OCI-LY3 (cell line): ENCODE measurements around the gene KYNU.
A peak's percentile ranks its signal among the peaks of the same experiment; 100 is the strongest.

Experiments used
- H2AFZ ChIP-seq: fragments of 200-600, 300-600 bp; shearing (Covaris generic); 2 replicates; pipeline ENCODE4 v1.6.0; 2014; ENCODE audit warnings: antibody characterized with exemption, low read depth, low read length
- H3K27ac ChIP-seq: fragments of 200-600, 300-600 bp; sonication (generic); 2 replicates; pipeline ENCODE4 v1.5.1; 2014; ENCODE audit warnings: mild to moderate bottlenecking, low read length, moderate library complexity, mixed read lengths
- H3K27me3 ChIP-seq: fragments of 200-600, 300-600 bp; sonication (generic); 2 replicates; pipeline ENCODE4 v1.6.1; 2014; ENCODE audit warnings: low read depth, low read length, mixed read lengths
- H3K36me3 ChIP-seq: fragments of 200-600, 300-600 bp; sonication (generic); replicated peaks from 2 replicates; pipeline ENCODE3; 2014; ENCODE audit warnings: low read depth, low read length, mixed read lengths
- H3K4me1 ChIP-seq: fragments of 300-600, 200-600 bp; sonication (generic); 2 replicates; pipeline ENCODE4 v1.6.1; 2014; ENCODE audit warnings: low read length, mixed read lengths
- H3K4me2 ChIP-seq: fragments of 200-600, 300-600 bp; sonication (generic); 2 replicates; pipeline ENCODE4 v1.6.1; 2014; ENCODE audit warnings: low read length, mixed read lengths
- H3K4me3 ChIP-seq: fragments of 300-600, 200-600 bp; sonication (generic); 2 replicates; pipeline ENCODE4 v1.5.1; 2014; ENCODE audit warnings: antibody characterized with exemption, mild to moderate bottlenecking, low read length, moderate library complexity
- H3K79me2 ChIP-seq: fragments of 300-600, 200-600 bp; shearing (Covaris generic); 2 replicates; pipeline ENCODE4 v1.6.1; 2014; ENCODE audit warnings: mild to moderate bottlenecking, low read length, mixed read lengths
- H3K9ac ChIP-seq: fragments of 300-600, 200-600 bp; shearing (Covaris generic); 2 replicates; pipeline ENCODE4 v1.6.0; 2014; ENCODE audit warnings: mild to moderate bottlenecking, low read length, moderate library complexity
- H3K9me3 ChIP-seq: fragments of 200-600, 300-600 bp; shearing (Covaris generic); 2 replicates; pipeline ENCODE4 v1.6.1; 2014; ENCODE audit warnings: low read length, mixed read lengths; ENCODE audit not compliant: insufficient read depth
- H4K20me1 ChIP-seq: fragments of 200-600, 300-600 bp; sonication (generic); 2 replicates; pipeline ENCODE4 v1.6.1; 2016; ENCODE audit warnings: low read length, mixed read lengths; ENCODE audit not compliant: insufficient read depth
- CTCF ChIP-seq: fragments of 200-600, 300-600 bp; sonication (generic); IDR thresholded peaks from 2 replicates; pipeline ENCODE4 v1.5.1; 2014; ENCODE audit warnings: antibody characterized with exemption, low read length, low read depth
- EZH2phosphoT487 ChIP-seq: fragments of 200-600 bp; shearing (Covaris generic); IDR thresholded peaks from 2 replicates; pipeline ENCODE4 v1.6.1; 2018; ENCODE audit warnings: antibody characterized with exemption, mixed run types, low read depth

KYNU gene

GRCh38 chr2:142983174-142983573, 105.7 kb downstream of the KYNU start:
- Histone ChIP-seq H3K4me3 (no peak overlapping the region), H3K27ac (no peak overlapping the region)

GRCh38 chr2:142984657-142985056, 107.2 kb downstream of the KYNU start:
- Histone ChIP-seq H3K27me3 (no peaks in the 10 kb centered on the region), H3K4me2 (no peak overlapping the region), H2AFZ (no peak overlapping the region), H3K36me3 (no peaks in the 10 kb centered on the region), H3K79me2 (no peaks in the 10 kb centered on the region), H3K9me3 (no peaks in the 10 kb centered on the region), H3K4me1 (peaks cover 33% of the 10 kb centered on the region), H3K9ac (no peak overlapping the region), H3K27ac (no peak overlapping the region), H3K4me3 (no peak overlapping the region), H4K20me1 (no peaks in the 10 kb centered on the region)
- TF ChIP-seq EZH2phosphoT487 (no peak), CTCF (no peak)

More at GRCh38 chr2:142983174-142983573, 105.7 kb downstream of the KYNU start:
- Histone ChIP-seq H3K9me3 (no peaks in the 10 kb centered on the region), H3K36me3 (no peaks in the 10 kb centered on the region), H4K20me1 (no peaks in the 10 kb centered on the region), H3K9ac (no peak overlapping the region), H3K79me2 (no peaks in the 10 kb centered on the region), H2AFZ (no peak overlapping the region), H3K4me1 (peaks cover 30% of the 10 kb centered on the region), H3K27me3 (no peaks in the 10 kb centered on the region), H3K4me2 (peak overlapping the region; percentile 15; the same call in 1 of the 2 replicates)
- TF ChIP-seq CTCF: no peak
- TF ChIP-seq EZH2phosphoT487: no peak

GRCh38 chr2:142987044-142987443, 109.6 kb downstream of the KYNU start:
- no peaks in the 10 kb centered on the region for H3K9me3 ChIP-seq
- H3K4me3 ChIP-seq: no peak overlapping the region
- H3K9ac ChIP-seq: no peak overlapping the region
- H4K20me1 ChIP-seq: no peaks in the 10 kb centered on the region
- no peak for TF ChIP-seq CTCF
- no peak for TF ChIP-seq EZH2phosphoT487
- no peaks in the 10 kb centered on the region for H3K36me3 ChIP-seq
- H3K27me3 ChIP-seq: no peaks in the 10 kb centered on the region
- H3K4me1 ChIP-seq: peaks cover 23% of the 10 kb centered on the region
- H3K79me2 ChIP-seq: no peaks in the 10 kb centered on the region
- H3K4me2 ChIP-seq: no peak overlapping the region
- no peak overlapping the region for H3K27ac ChIP-seq
- H2AFZ ChIP-seq: no peak overlapping the region

GRCh38 chr2:142989273-142990204, 112.1 kb downstream of the KYNU start:
- Histone ChIP-seq H3K4me3 (peak overlapping the region; percentile 46), H3K27ac (no peak overlapping the region), H3K27me3 (no peaks in the 10 kb centered on the region), H3K79me2 (no peaks in the 10 kb centered on the region), H3K4me2 (peak overlapping the region; percentile 69), H3K4me1 (peaks cover 9% of the 10 kb centered on the region), H2AFZ (peak overlapping the region; percentile 78), H4K20me1 (no peaks in the 10 kb centered on the region), H3K9ac (no peak overlapping the region), H3K36me3 (no peaks in the 10 kb centered on the region), H3K9me3 (no peaks in the 10 kb centered on the region)
- peak; percentile 73 for TF ChIP-seq CTCF
- no peak for TF ChIP-seq EZH2phosphoT487
